HTR-8/SVneo (cell line): ENCODE data around the gene NFIA.
A peak's percentile ranks its signal among the peaks of the same experiment; 100 is the strongest.
"Not testable (repeated sequence)": the region's sequence is repeated elsewhere in the genome, so short reads cannot be mapped to it uniquely, and the experiment has no call there.

Experiments
- DNase-seq: peaks from one replicate; pipeline ENCODE4 v3.0.0; 2011; ENCODE audit warnings: low spot score, mixed read lengths; ENCODE audit not compliant: insufficient read length
- FAIRE-seq: peaks from 2 replicates; lab custom pipeline; 2011; peaks lifted over from hg19 to GRCh38; lab: Jason Lieb, UNC

NFIA gene

GRCh38 chr1:61123326-61123725 lies 41.0 kb downstream of the NFIA start:
- no peak for FAIRE-seq
- DNase-seq, result no peak

DNA sequence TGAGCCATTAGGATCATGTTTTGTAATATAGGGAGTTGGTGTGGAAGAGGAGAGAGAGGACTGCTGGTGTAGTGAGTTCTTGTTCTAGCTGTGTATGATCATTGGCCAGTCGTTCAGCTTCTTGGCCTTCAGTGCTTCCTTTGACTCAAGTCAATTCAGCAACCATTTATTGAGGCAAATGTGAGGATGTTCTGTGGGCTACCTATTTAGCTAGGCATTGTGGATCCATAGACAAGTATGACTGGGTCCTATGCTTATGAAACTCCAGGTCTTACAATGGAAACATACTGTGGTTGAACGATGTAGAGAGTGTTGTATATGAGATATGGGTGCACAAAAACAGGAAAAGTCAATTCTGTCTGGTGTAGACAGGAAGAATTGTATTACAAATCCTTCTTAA lies 41.7 kb downstream of the NFIA start:
- FAIRE-seq (no peak), DNase-seq (no peak)

DNA sequence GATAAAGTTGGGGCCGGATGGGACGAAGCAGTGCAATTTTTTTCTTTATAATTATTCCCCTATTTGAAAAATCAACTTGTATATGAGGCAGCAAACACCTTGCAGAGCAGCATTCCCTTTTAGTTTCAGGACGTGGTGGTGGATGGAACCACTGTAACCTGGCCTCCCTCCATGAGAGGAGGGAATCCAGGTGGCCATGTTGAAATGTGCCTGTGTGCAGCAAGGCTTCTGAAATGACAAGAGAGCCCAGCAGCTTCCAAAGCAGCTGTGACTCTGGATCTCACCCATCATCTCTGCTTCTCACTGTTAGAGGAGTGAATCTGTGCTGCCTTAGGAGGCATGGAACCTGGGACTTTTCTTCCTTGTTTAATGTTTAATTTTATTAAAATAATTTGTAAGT lies 42.3 kb downstream of the NFIA start:
- FAIRE-seq (no peak), DNase-seq (no peak)

DNA sequence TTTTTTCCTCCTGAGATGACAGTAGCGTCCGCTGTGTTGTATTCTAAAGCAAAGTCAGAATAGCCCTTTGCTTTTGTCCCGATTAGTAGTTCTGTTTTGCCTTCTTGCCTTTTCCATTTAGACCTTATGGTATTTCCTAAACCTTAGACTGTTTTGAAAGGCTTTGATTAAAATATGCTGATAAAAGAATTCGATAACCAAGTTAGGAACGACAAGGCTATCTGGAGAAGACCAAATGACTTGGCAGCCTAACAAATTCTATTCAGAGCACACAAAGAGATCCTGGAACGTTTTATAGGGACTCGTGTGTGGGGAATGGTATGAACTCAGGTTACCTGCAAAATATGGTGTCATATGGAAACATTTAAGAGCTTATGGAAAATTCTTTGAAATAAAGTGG lies 42.9 kb downstream of the NFIA start:
- FAIRE-seq (no peak), DNase-seq (no peak)

- DNase-seq, result no peak
- FAIRE-seq, result no peak
Observed at GRCh38 chr1:61125895-61126294, 43.5 kb downstream of the NFIA start.

- DNase-seq, FAIRE-seq: not testable (repeated sequence)
Observed at GRCh38 chr1:61126843-61127242, 44.5 kb downstream of the NFIA start.

GRCh38 chr1:61130338-61131000 lies 48.1 kb downstream of the NFIA start:
- DNase-seq (no peak), FAIRE-seq (no peak)

- FAIRE-seq (no peak), DNase-seq (no peak)
Observed at GRCh38 chr1:61131248-61131647, 48.9 kb downstream of the NFIA start.

GRCh38 chr1:61131716-61132115 lies 49.4 kb downstream of the NFIA start:
- DNase-seq (no peak), FAIRE-seq (no peak)

DNA sequence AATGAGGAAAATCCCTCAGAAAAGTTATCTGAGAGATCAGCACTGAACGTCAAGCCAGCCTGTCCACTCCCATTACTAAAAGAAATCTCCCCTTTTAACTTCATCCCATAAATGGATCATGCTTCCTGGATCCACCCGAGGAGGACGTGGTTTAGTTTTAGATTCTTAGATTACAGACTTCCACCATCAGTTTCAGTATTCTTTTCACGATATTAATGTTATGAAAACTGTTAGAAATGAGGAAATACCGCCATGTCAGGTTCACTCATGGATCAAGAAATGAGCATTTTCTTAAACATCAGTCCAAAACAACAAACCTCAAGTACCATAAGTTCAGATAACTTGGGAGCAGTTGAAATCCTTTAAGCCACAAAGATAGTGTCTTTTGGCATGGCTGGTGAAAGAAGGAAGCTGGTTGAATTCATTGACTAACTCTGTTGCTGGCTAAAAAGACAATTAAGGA lies 49.8 kb downstream of the NFIA start:
- no peak for FAIRE-seq
- no peak for DNase-seq

DNA sequence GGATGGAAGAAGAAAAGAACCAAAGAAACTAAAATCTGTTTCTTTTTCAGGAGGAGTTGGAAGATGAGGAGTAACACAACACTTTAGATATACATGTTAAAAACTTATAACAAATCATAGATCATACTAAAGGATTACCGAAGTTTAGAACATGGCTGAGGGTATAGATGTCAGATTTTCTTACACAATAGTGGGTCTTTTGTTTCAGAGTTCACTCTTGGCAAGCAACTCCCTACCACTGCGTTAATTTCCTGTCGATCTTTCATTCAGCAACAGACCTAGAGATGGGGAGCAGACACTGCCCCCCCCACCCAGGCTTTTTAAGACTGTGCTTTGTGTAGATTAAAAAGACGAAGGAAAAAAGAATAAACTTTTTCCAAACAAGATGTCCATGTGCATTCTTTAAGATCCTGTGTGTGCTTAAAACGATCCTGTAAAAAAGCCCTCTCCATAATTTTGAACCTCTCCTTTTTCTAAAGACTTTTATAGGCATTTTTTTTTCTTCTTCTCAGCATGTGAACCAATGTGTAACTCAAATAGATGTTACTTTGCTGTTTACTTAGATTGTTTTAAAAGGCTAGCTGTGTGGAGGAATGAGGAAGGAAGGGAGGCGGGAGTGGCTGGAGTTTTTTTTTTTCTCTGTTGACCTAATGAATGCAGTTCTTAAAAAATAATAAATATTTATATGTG lies 50.4 kb downstream of the NFIA start:
- no peak for DNase-seq
- FAIRE-seq, result no peak

GRCh38 chr1:61133335-61134019 lies 51.1 kb downstream of the NFIA start:
- DNase-seq (no peak), FAIRE-seq (no peak)

- DNase-seq, result no peak
- no peak for FAIRE-seq
Observed at GRCh38 chr1:61135291-61135690, 52.9 kb downstream of the NFIA start.

DNA sequence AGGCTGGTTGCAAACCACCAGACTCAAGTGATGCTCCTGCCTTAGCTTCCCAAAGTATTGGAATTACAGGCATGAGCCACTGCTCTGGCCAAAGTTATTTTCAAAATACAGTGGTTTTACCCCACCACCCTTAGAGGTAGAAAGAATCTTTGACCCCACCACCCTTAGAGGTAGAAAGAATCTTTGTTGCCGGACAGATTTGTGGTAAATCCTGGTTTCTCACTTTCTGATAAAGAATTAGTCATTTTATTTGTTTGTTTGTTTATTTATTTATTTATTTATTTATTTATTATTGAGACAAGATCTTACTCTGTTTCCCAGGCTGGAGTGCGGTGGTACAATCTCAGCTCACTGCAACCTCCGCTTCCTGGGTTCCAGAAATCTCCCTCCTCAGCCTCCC lies 55.9 kb downstream of the NFIA start:
- no peak for DNase-seq
- FAIRE-seq, result no peak

DNA sequence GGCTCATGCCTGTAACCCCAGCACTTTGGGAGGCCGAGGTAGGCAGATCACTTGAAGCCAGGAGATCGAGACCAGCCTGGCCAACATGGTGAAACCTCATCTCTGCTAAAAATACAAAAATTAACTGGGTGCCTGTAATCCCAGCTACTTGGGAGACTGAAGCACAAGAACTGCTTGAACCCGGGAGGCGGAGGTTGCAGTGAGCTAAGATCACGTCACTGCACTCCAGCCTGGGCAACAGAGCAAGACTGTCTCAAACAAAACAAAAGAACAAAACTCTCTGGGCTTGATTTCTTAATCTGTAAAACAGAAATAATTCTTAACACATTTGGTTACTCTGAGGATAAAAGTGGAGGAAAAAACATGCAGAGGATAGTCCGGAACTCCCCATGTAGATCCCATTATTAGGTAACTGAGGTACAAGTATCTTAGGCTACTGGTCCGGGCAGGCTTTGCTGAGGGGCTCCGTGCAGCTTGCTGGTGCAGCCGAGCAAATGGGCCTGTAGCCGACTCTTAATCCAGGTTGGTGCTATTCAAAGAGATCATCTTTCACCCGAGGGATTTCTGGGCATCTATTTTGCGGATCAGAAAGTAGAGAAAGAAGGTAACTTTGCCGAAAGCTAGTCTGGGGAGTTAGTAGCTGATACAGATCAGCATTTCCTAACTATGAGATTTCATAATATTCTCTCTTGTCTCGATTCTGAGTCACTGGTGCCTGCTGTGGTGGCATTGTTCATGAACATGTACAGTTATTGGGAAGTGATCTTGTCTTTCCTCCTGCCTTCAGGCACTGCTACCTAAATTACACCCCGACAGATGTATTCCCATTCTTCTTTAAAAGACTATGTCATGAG lies 56.8 kb downstream of the NFIA start:
- FAIRE-seq, result no peak
- peak; percentile 18 for DNase-seq

DNA sequence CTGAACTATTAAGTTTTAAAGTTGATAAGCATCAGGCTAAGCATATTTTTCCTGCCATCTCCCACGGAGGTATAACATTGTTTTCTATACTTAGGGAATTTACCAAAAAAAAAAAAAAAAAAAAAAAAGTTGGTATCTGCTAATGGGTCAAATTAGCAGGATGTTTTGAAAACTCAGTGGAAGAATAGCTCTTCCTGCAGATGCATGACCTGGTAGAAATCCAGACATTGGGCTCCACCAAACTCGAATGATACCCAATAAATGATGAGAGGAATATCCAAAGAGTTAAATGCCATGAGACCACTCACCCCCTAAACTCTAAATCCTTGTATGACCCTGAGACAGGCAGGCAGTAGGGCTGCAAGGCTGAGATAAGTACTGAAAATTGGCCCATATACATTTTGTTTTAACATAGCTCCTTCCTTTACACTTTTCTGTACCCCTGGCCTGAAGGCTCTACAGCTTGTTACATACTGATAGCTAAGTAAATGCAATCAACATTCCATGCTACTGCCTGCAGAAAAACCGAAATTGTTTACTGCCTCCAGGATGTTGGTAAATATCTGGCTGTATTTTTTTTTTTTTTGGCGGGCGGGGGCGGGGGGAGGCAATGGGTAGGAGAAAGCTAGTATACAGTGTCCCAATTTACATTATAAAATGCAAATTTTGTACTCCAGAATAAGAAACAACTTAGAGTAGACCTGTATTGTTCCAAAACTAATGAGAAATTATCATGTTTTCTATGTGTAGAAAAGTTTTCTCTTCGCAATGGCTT lies 57.6 kb downstream of the NFIA start:
- no peak for DNase-seq
- no peak for FAIRE-seq

- no peak for DNase-seq
- FAIRE-seq, result no peak
Observed at GRCh38 chr1:61140778-61141177, 58.4 kb downstream of the NFIA start.

GRCh38 chr1:61141288-61142042 lies 59.1 kb downstream of the NFIA start:
- DNase-seq, result peak; percentile 7
- no peak for FAIRE-seq

- DNase-seq (no peak), FAIRE-seq (no peak)
Observed at GRCh38 chr1:61142043-61142440, 59.7 kb downstream of the NFIA start.
